GM12878 (cell line): ENCODE data around the gene GNA15. TPM values are rescaled to one million over a fixed set of nuclear protein-coding genes. Genes with fewer than 3 reads are reported as not detected.

Experiments
- ATAC-seq: fragments of 200-7000 bp; cut with Tn5 transposase; 3 replicates; pipeline ENCODE4 v1.9.1; 2020; ENCODE audit warnings: mild to moderate bottlenecking, moderate library complexity
- BruUV-seq: library from RNA; stranded (reverse); fragments of 400-500 nt; replicated peaks from 2 replicates; lab custom pipeline; 2021; lab: Mats Ljungman, UMichigan
- CTCF ChIA-PET: fragments of 300-600 bp; sonication (Branson Sonifier 250); formaldehyde crosslinking; extraction: SDS; loops from one replicate; lab custom pipeline; 2021; ENCODE audit warnings: inconsistent platforms; lab: Yijun Ruan, JAX
- POLR2A ChIA-PET: fragments of 350-600 bp; formaldehyde crosslinking; extraction: SDS; loops from one replicate; lab custom pipeline; 2021; ENCODE audit warnings: inconsistent platforms; lab: Charles Lee
- RAD21 ChIA-PET: fragments of 300-600 bp; sonication (Branson Sonifier 250); formaldehyde crosslinking; loops from one replicate; lab custom pipeline; 2023; ENCODE audit warnings: antibody characterized with exemption; ENCODE audit not compliant: unreplicated experiment; lab: Charles Lee
- SMC1A ChIA-PET: fragments of 300-600 bp; sonication (Branson Sonifier 250); formaldehyde crosslinking; loops from one replicate; lab custom pipeline; 2023; ENCODE audit not compliant: unreplicated experiment, uncharacterized antibody; lab: Charles Lee
- DNase-seq: peaks from one replicate; pipeline ENCODE4 v3.0.0-alpha.2; 2011; ENCODE audit warnings: low read depth, low spot score
- FAIRE-seq: peaks from 3 replicates; lab custom pipeline; 2011; peaks lifted over from hg19 to GRCh38; lab: Jason Lieb, UNC
- H2AFZ ChIP-seq: 2 replicates; pipeline ENCODE4 v1.6.0; 2011; ENCODE audit warnings: low read depth, low read length, control low read depth; ENCODE audit not compliant: control insufficient read depth
- H3K27ac ChIP-seq: 2 replicates; pipeline ENCODE4 v1.5.1; 2011; ENCODE audit warnings: control low read depth; ENCODE audit not compliant: control insufficient read depth, insufficient read depth
- H3K27me3 ChIP-seq, 2 experiments: replicated peaks in 1 of 2; 2 replicates each; pipeline versions ENCODE4 v1.6.0 to v1.6.1; 2011; ENCODE audit warnings: low read length in 1 of 2; ENCODE audit not compliant: control insufficient read depth in 2 of 2, insufficient read depth in 2 of 2
- H3K36me3 ChIP-seq, 2 experiments: 2 replicates each; pipeline ENCODE4 v1.5.1; 2011; ENCODE audit warnings: low read length in 1 of 2; ENCODE audit not compliant: control insufficient read depth in 2 of 2, insufficient read depth in 2 of 2
- H3K4me1 ChIP-seq: 2 replicates; pipeline ENCODE4 v1.6.1; 2011; ENCODE audit warnings: mild to moderate bottlenecking, low read length, moderate library complexity, mixed read lengths; ENCODE audit not compliant: control insufficient read depth, insufficient read depth
- H3K4me2 ChIP-seq: 2 replicates; pipeline ENCODE4 v1.6.0; 2011; ENCODE audit warnings: control low read depth; ENCODE audit not compliant: control insufficient read depth, insufficient read depth
- H3K4me3 ChIP-seq: fragments of 200-600 bp; sonication (generic); 2 replicates; pipeline ENCODE4 v1.5.1; 2016
- H3K79me2 ChIP-seq: 2 replicates; pipeline ENCODE4 v1.6.0; 2011; ENCODE audit warnings: low read length; ENCODE audit not compliant: control insufficient read depth, insufficient read depth
- H3K9ac ChIP-seq: 2 replicates; pipeline ENCODE4 v1.8.0; 2011; ENCODE audit warnings: low read length, control low read depth, mixed read lengths; ENCODE audit not compliant: control insufficient read depth, insufficient read depth
- H3K9me3 ChIP-seq: replicated peaks from 3 replicates; pipeline ENCODE4 v1.5.1; 2011; ENCODE audit warnings: mild to moderate bottlenecking, low read length; ENCODE audit not compliant: control insufficient read depth, insufficient read depth
- H4K20me1 ChIP-seq: 2 replicates; pipeline ENCODE4 v1.6.0; 2011; ENCODE audit not compliant: control insufficient read depth, insufficient read depth
- HSF1 ChIP-seq: fragments of 150-350 bp; IDR thresholded peaks from 2 replicates; pipeline ENCODE4 v1.6.1; 2014; ENCODE audit warnings: mild to moderate bottlenecking, low read depth, low read length
- KDM1A ChIP-seq: fragments of 200-600 bp; sonication (generic); IDR thresholded peaks from 2 replicates; pipeline ENCODE4 v1.6.1; 2016; ENCODE audit warnings: borderline replicate concordance
- MLLT1 ChIP-seq: fragments of 450-650 bp; IDR thresholded peaks from 2 replicates; pipeline ENCODE4 v1.6.1; 2016; ENCODE audit warnings: mild to moderate bottlenecking
- POLR2AphosphoS5 ChIP-seq: IDR thresholded peaks from 2 replicates; pipeline ENCODE4 v1.6.1; 2011; ENCODE audit warnings: mild to moderate bottlenecking, low read length, inconsistent platforms
- WGBS: methylation state at CpG from one replicate; pipeline ENCODE4 v1.1.6; 2016; ENCODE audit warnings: low lambda C conversion rate; ENCODE audit not compliant: insufficient replicate concordance, insufficient coverage; ENCODE audit errors: missing lambda C conversion rate; 5-methylcytosine and 5-hydroxymethylcytosine counted together
- in situ Hi-C: fragments of 300-500 bp; cut with MboI; formaldehyde crosslinking; loops from 9 replicates; pipeline ENCODE4 v1.14.3; 2018; ENCODE audit warnings: mixed read lengths
- intact Hi-C: fragments of 100-400 bp; cut with micrococcal nuclease; formaldehyde crosslinking; loops from one replicate; pipeline ENCODE4 v1.14.2; 2022; ENCODE audit not compliant: unreplicated experiment
- polyA plus RNA-seq, 11 experiments: library from polyadenylated mRNA; depleted of rRNA in 4 of 11; unstranded in 6 of 11; stranded (reverse) in 5 of 11; fragments of >200 nt; fragmentation: Nextera tagmentation in 4 of 11; fragmentation: Illumina TruSeq in 1 of 11; extraction: Ambion mirVana in 4 of 11; extraction: Trizol in 1 of 11; gene quantifications; 1 replicate in 1 of 11; 2 replicates in 10 of 11; pipeline versions ENCODE4 v1.2.1 to v1.2.3, GENCODE V29; 2011 to 2016; ENCODE audit warnings: inconsistent platforms in 2 of 11, missing spikeins in 2 of 11, low read depth in 1 of 11
- total RNA-seq, 4 experiments: library from RNA; depleted of rRNA in 3 of 4; stranded (reverse); fragments of >200 nt in 3 of 4; fragmentation: Illumina TruSeq in 1 of 4; extraction: Trizol in 1 of 4; gene quantifications; 2 replicates each; pipeline versions ENCODE4 v1.2.1 to v1.2.3, GENCODE V29; 2013 to 2021

GNA15 gene
- total and polyA plus RNA-seq, 10 of the 15 experiments (the other 5 are each of a cell fraction or from before 2014, with no cell fraction given), result 0.42 to 18.0 (median 9.4) TPM

DNA sequence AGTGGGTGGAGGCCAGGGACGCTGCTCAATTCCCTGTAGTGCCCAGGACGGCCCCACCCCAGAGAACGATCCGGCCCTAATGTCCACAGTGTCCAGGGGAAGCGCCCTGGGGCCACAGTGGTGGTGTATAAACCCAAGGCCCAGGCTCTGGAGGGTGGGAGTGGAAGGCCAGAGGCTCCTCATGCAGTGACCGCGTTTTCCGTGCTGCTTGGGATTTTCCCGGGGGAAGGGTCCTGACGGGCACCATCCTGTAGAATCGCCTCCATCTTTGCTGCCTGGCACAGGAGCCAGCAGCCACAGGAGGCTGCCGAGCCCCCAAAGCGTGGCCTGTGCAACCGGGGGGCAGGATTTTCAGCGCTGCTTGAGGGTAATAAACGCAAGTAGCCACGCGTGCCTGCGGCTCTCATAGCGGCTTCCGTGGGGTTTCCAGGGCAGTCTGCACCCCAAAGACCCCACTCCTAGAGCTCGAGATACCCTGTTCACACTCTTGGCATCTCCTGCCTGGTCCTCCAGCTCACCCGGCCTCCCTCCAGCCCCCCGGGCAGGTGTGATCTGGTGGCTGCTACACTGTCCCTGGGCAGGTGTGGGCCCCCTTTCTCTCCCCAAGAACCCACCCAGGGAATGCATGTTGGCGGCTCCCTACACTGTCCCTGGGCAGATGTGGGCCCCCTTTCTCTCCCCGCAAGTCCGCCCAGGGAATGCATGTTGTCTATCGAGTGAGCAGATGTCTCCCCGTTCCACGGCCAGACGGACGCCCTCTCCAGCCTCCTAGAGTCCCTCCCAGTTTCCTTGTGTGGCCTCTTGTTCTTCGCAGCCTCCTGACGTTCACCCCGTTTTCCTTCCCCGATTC lies 52.1 kb downstream of the GNA15 start:
- Histone ChIP-seq H3K4me2 (peak overlapping the region; percentile 99), H3K9ac (peak overlapping the region; percentile 91; the same call in 1 of the 2 replicates), H4K20me1 (no peaks in the 10 kb centered on the region), H2AFZ (no peak overlapping the region), H3K4me3 (peak overlapping the region; percentile 76), H3K4me1 (peaks cover 14% of the 10 kb centered on the region), H3K36me3 (peaks cover 2 to 3% of the 10 kb centered on the region in 2 experiments; a peak in 2 of 4 replicates), H3K27me3 (no peaks in the 10 kb centered on the region), H3K9me3 (no peaks in the 10 kb centered on the region), H3K79me2 (peaks cover 54% of the 10 kb centered on the region), H3K27ac (no peak overlapping the region)
- 88% methylated on average over 35 of the region's 36 CpGs for WGBS
- POLR2A ChIA-PET, result interaction anchor here (1.2 kb wide), 1 partner anchor 10 kb away, joined by 5 read pairs; no protein-coding TSS in a partner anchor
- no peak for DNase-seq
- TF ChIP-seq MLLT1 (no peak), POLR2AphosphoS5 (no peak), KDM1A (no peak), HSF1 (no peak)
- in situ Hi-C loops (no loop called here), intact Hi-C loops (no loop called here)
- no TSS peak for BruUV-seq
- RAD21 ChIA-PET, result no interaction called here
- no peak for FAIRE-seq
- no peak for ATAC-seq
- CTCF ChIA-PET, result interaction anchor here (1.1 kb wide), 1 partner anchor 24 kb away, joined by 3 read pairs; no protein-coding TSS in a partner anchor
- SMC1A ChIA-PET, result no interaction called here
